K562 (cell line): ENCODE data around the gene RIMOC1. TPM values are rescaled to one million over a fixed set of nuclear protein-coding genes. Genes with fewer than 3 reads are reported as not detected.

Source experiments
- ATAC-seq: fragments of 200-7000 bp; cut with Tn5 transposase; 3 replicates; pipeline ENCODE4 v1.9.1; 2020; ENCODE audit warnings: moderate library complexity
- BruUV-seq: library from RNA; stranded (reverse); fragments of 400-500 nt; replicated peaks from 2 replicates; lab custom pipeline; 2021; lab: Mats Ljungman, UMichigan
- CTCF ChIA-PET: fragments of 300-600 bp; formaldehyde crosslinking; extraction: SDS; loops from one replicate; lab custom pipeline; 2021; ENCODE audit warnings: low intra/inter-chr PET ratio; lab: Yijun Ruan, JAX
- POLR2A ChIA-PET: fragments of 300-600, 350-650 bp; sonication (Branson Sonifier 250); formaldehyde crosslinking; extraction: SDS; loops from one replicate; lab custom pipeline; 2021; ENCODE audit warnings: antibody characterized with exemption, inconsistent platforms; lab: Yijun Ruan, JAX
- DNase-seq, 4 experiments: peaks; one replicate each; pipeline versions ENCODE4 v3.0.0 to v3.0.0-alpha.2; 2011 to 2018; ENCODE audit warnings: low spot score in 3 of 4, mixed read lengths in 3 of 4; ENCODE audit errors: extremely low read depth in 1 of 4
- FAIRE-seq: peaks from 2 replicates; lab custom pipeline; 2011; peaks lifted over from hg19 to GRCh38; lab: Jason Lieb, UNC
- H2AFZ ChIP-seq: 2 replicates; pipeline ENCODE4 v1.6.0; 2011; ENCODE audit warnings: low read depth, low read length, control low read depth, inconsistent platforms
- H3K27ac ChIP-seq: fragments of 200-600 bp; 3 replicates; pipeline ENCODE4 v1.8.0; 2011; ENCODE audit warnings: low read depth, mild to moderate bottlenecking, control low read depth, inconsistent platforms, low read length, moderate library complexity, mixed read lengths; ENCODE audit errors: extremely low read depth
- H3K27me3 ChIP-seq, 2 experiments: fragments of 300-600 bp in 1 of 2; 2 replicates in 1 of 2; 3 replicates in 1 of 2; pipeline versions ENCODE4 v1.6.0 to v1.8.0; 2011; ENCODE audit warnings: inconsistent platforms in 2 of 2, low read length in 2 of 2, mild to moderate bottlenecking in 1 of 2, mixed read lengths in 1 of 2, moderate library complexity in 1 of 2; ENCODE audit not compliant: control insufficient read depth in 2 of 2, insufficient read depth in 2 of 2
- H3K36me3 ChIP-seq: fragments of 300-600 bp; 3 replicates; pipeline ENCODE4 v1.8.0; 2011; ENCODE audit warnings: mild to moderate bottlenecking, low read length, inconsistent platforms; ENCODE audit not compliant: control insufficient read depth, insufficient read depth
- H3K4me1 ChIP-seq, 2 experiments: fragments of 200-600 bp in 1 of 2; replicated peaks in 1 of 2; 2 replicates in 1 of 2; 3 replicates in 1 of 2; pipeline versions ENCODE4 v1.5.1 to v1.8.0; 2011; ENCODE audit warnings: inconsistent platforms in 2 of 2, low read length in 2 of 2, mild to moderate bottlenecking in 1 of 2, mixed read lengths in 1 of 2, moderate library complexity in 1 of 2; ENCODE audit not compliant: control insufficient read depth in 2 of 2, insufficient read depth in 2 of 2
- H3K4me2 ChIP-seq: 2 replicates; pipeline ENCODE4 v1.6.1; 2011; ENCODE audit warnings: low read length, control low read depth, inconsistent platforms, mixed read lengths; ENCODE audit not compliant: insufficient read depth
- H3K4me3 ChIP-seq: fragments of 200-600 bp; sonication (generic), shearing (Covaris generic); 2 replicates; pipeline ENCODE4 v1.5.1; 2016; ENCODE audit warnings: control low read depth, inconsistent platforms
- H3K79me2 ChIP-seq: fragments of 200-600 bp; 3 replicates; pipeline ENCODE4 v1.8.0; 2011; ENCODE audit warnings: low read length, inconsistent platforms; ENCODE audit not compliant: control insufficient read depth, insufficient read depth
- H3K9ac ChIP-seq, 2 experiments: 2 replicates each; pipeline versions ENCODE4 v1.6.0 to v1.6.1; 2011; ENCODE audit warnings: low read depth in 2 of 2, low read length in 2 of 2, control low read depth in 1 of 2, inconsistent platforms in 1 of 2, mild to moderate bottlenecking in 1 of 2, mixed read lengths in 1 of 2; ENCODE audit not compliant: insufficient read depth in 1 of 2
- H3K9me1 ChIP-seq: one replicate; pipeline ENCODE4 v1.6.0; 2011; ENCODE audit warnings: inconsistent platforms, mild to moderate bottlenecking, low read length, moderate library complexity; ENCODE audit not compliant: control insufficient read depth, insufficient read depth
- H3K9me3 ChIP-seq: replicated peaks from 2 replicates; pipeline ENCODE4 v1.5.1; 2011; ENCODE audit warnings: low read depth, low read length, inconsistent platforms; ENCODE audit not compliant: control insufficient read depth, insufficient read depth
- H4K20me1 ChIP-seq: replicated peaks from 2 replicates; pipeline ENCODE4 v1.6.1; 2011; ENCODE audit warnings: low read length, inconsistent platforms, mixed read lengths; ENCODE audit not compliant: control insufficient read depth, insufficient read depth
- ATF3 ChIP-seq, 2 experiments: fragments of 450-650 bp in 1 of 2; sonication (generic) in 1 of 2; formaldehyde crosslinking in 1 of 2; IDR thresholded peaks in 1 of 2; conservative IDR thresholded peaks in 1 of 2; 2 replicates each; pipeline versions ENCODE4 v1.6.1 to v1.8.1; 2016 to 2023; ENCODE audit warnings: mild to moderate bottlenecking in 2 of 2, moderate library complexity in 2 of 2, inconsistent platforms in 1 of 2, missing genetic modification reagents in 1 of 2
- CHD1 ChIP-seq: fragments of 200-600 bp; sonication (generic); IDR thresholded peaks from one replicate; pipeline ENCODE4 v1.6.1; 2012; ENCODE audit warnings: mild to moderate bottlenecking, moderate library complexity, low read length, inconsistent platforms
- EP300 ChIP-seq: IDR thresholded peaks from 2 replicates; pipeline ENCODE4 v1.6.1; 2012; ENCODE audit warnings: low read length, improper control_type of control experiment
- FOSL1 ChIP-seq: fragments of 200-800 bp; sonication (Bioruptor generic); conservative IDR thresholded peaks from 2 replicates; pipeline ENCODE4 v1.6.1; 2016; ENCODE audit warnings: missing genetic modification characterization, missing compliant biosample characterization
- FOXK2 ChIP-seq, 2 experiments: fragments of 450-650 bp; IDR thresholded peaks in 1 of 2; conservative IDR thresholded peaks in 1 of 2; 2 replicates each; pipeline ENCODE4 v1.6.1; 2016; ENCODE audit warnings: low read depth in 2 of 2, mild to moderate bottlenecking in 1 of 2
- JUND ChIP-seq, 2 experiments: IDR thresholded peaks; 2 replicates in 1 of 2; 3 replicates in 1 of 2; pipeline ENCODE4 v1.6.1; 2011; ENCODE audit warnings: borderline replicate concordance in 2 of 2, low read depth in 2 of 2, low read length in 2 of 2, improper control_type of control experiment in 1 of 2, missing biosample characterization in 1 of 2, missing genetic modification characterization in 1 of 2, missing genetic modification reagents in 1 of 2
- PRDM10 ChIP-seq: fragments of 450-650 bp; IDR thresholded peaks from 2 replicates; pipeline ENCODE4 v1.6.1; 2018; ENCODE audit not compliant: partially characterized antibody
- RAD51 ChIP-seq: fragments of 450-650 bp; IDR thresholded peaks from 2 replicates; pipeline ENCODE4 v1.7.1; 2016; ENCODE audit warnings: low read depth, mild to moderate bottlenecking, borderline replicate concordance
- ZBTB8A ChIP-seq: fragments of 450-650 bp; IDR thresholded peaks from 2 replicates; pipeline ENCODE4 v1.6.1; 2018; ENCODE audit warnings: mild to moderate bottlenecking, moderate library complexity; ENCODE audit not compliant: partially characterized antibody
- ZNF253 ChIP-seq: fragments of 250-450 bp; sonication (Bioruptor Pico); conservative IDR thresholded peaks from 2 replicates; pipeline ENCODE4 v1.6.1; 2021; ENCODE audit warnings: mild to moderate bottlenecking
- in situ Hi-C: fragments of 300-500 bp; cut with MboI; formaldehyde crosslinking; loops from 4 replicates; pipeline ENCODE4 v1.15.0; 2018; ENCODE audit warnings: inconsistent platforms, mixed read lengths
- intact Hi-C: fragments of 100-400 bp; cut with micrococcal nuclease; formaldehyde crosslinking; loops from 2 replicates; pipeline ENCODE4 v1.14.2; 2022
- polyA plus RNA-seq, 8 experiments: library from polyadenylated mRNA; depleted of rRNA in 4 of 8; stranded (reverse) in 5 of 8; unstranded in 3 of 8; fragments of >200 nt; fragmentation: Nextera tagmentation in 2 of 8; fragmentation: Illumina TruSeq in 1 of 8; extraction: Ambion mirVana in 2 of 8; extraction: Trizol in 1 of 8; gene quantifications; 2 replicates each; pipeline versions ENCODE4 v1.2.1 to v1.2.3, GENCODE V29; 2011 to 2014; ENCODE audit warnings: inconsistent platforms in 1 of 8, missing spikeins in 1 of 8
- total RNA-seq, 7 experiments: library from RNA; depleted of rRNA in 6 of 7; stranded (reverse); fragments of >200 nt in 6 of 7; fragmentation: Illumina TruSeq in 2 of 7; extraction: Trizol in 2 of 7; gene quantifications; 2 replicates each; pipeline versions ENCODE4 v1.2.1 to v1.2.3, GENCODE V29; 2011 to 2021; ENCODE audit warnings: low replicate concordance in 1 of 7

RIMOC1 gene
- total and polyA plus RNA-seq, 9 of the 15 experiments (the other 6 are each of a cell fraction or from before 2014, with no cell fraction given), result 11.6 to 63.1 (median 30.8) TPM

- Histone ChIP-seq H2AFZ (no peak overlapping the region), H3K27ac (no peak overlapping the region), H3K9ac (no peak overlapping the region), H3K79me2 (peaks cover 55% of the 10 kb centered on the region), H3K4me2 (no peak overlapping the region), H3K9me1 (no peaks in the 10 kb centered on the region), H3K36me3 (peaks cover 37% of the 10 kb centered on the region), H3K27me3 (no peaks in the 10 kb centered on the region), H3K4me3 (no peak overlapping the region), H3K9me3 (no peaks in the 10 kb centered on the region), H4K20me1 (no peaks in the 10 kb centered on the region), H3K4me1 (peaks cover 0 to 5% of the 10 kb centered on the region in 2 experiments; a peak in 3 of 5 replicates)
- DNase-seq (no peak), FAIRE-seq (no peak), ATAC-seq (peak; percentile 47)
- intact Hi-C loops, result no loop called here
- BruUV-seq, result no TSS peak
- in situ Hi-C loops, result loop anchor here (10.0 to 25.0 kb wide), 3 partner anchors 723 to 1011 kb away; partner anchors contain the start of gene CCDC152
- TF ChIP-seq ATF3 (IDR thresholded peaks at IDR 0.05), result peak; percentile 36; the same call in 1 of the 2 replicates
- TF ChIP-seq ATF3 (CRISPR knock-in tag; conservative IDR thresholded peaks at IDR 0.05), result no peak
- TF ChIP-seq PRDM10, result peak; percentile 97
- no peak for TF ChIP-seq ZBTB8A
- TF ChIP-seq EP300, result no peak
- TF ChIP-seq ZNF253 (CRISPR knock-in tag), result no peak
- TF ChIP-seq FOSL1, result 0 out of 2 replicates have a peak, but pooled peaks have one; percentile 18
- no peak for TF ChIP-seq CHD1
- peak in 1 of 2 experiments; percentile 75; a peak in 2 of 4 replicates for TF ChIP-seq FOXK2 (conservative IDR thresholded peaks at IDR 0.05 in 1 of 2, IDR thresholded peaks at IDR 0.05 in 1 of 2; ENCODE audit: low read depth in 2 of 2)
- TF ChIP-seq JUND (IDR thresholded peaks at IDR 0.05; ENCODE audit: borderline replicate concordance, low read depth, low read length), result peak; percentile 44; the same call in 1 of the 2 replicates
- TF ChIP-seq JUND (tag; IDR thresholded peaks at IDR 0.05; ENCODE audit: borderline replicate concordance, low read depth, low read length), result no peak
- no peak for TF ChIP-seq RAD51
- POLR2A ChIA-PET, result no interaction called here
- CTCF ChIA-PET, result no interaction called here
Measured at GRCh38 chr5:41863871-41864486, 40.2 kb upstream of the RIMOC1 start.
